Measurements from ENCODE around the gene HTT. TPM values are rescaled to one million over a fixed set of nuclear protein-coding genes. Genes with fewer than 3 reads are reported as not detected.

HTT gene
- total RNA-seq, 2 donors from 2014 or later = 51.0 to 55.5 TPM

- peaks cover 14% of the 10 kb centered on the region for H3K27me3 ChIP-seq
- no peak overlapping the region for H3K9ac ChIP-seq (ENCODE audit: low read depth in 2 of 2, low read length in 2 of 2)
- H3K4me1 ChIP-seq = no peaks in the 10 kb centered on the region
- no peak for DNase-seq
- intact Hi-C loops (cut with DNase I) = no loop called here
- no peak overlapping the region for H3K27ac ChIP-seq
- no peaks in the 10 kb centered on the region for H3K36me3 ChIP-seq
- TF ChIP-seq CTCF (IDR thresholded peaks at IDR 0.05) = no peak
- H3K4me3 ChIP-seq = no peak overlapping the region
- no peaks in the 10 kb centered on the region for H3K9me3 ChIP-seq
These were observed 209.0 kb downstream of the HTT start for GRCh38 chr4:3283483-3283882.

- DNase-seq = peak; percentile 8
- TF ChIP-seq CTCF (IDR thresholded peaks at IDR 0.05) = no peak
These were observed 209.4 kb downstream of the HTT start for GRCh38 chr4:3283916-3284315.

GRCh38 chr4:3284734-3285557 lies 210.5 kb downstream of the HTT start:
- intact Hi-C loops (cut with DNase I) = no loop called here
- DNase-seq = peak; percentile 10
- H3K9ac ChIP-seq (ENCODE audit: low read depth in 2 of 2, low read length in 2 of 2) = no peak overlapping the region
- H3K27ac ChIP-seq = no peak overlapping the region
- no peaks in the 10 kb centered on the region for H3K9me3 ChIP-seq
- H3K4me1 ChIP-seq = no peaks in the 10 kb centered on the region
- H3K4me3 ChIP-seq = no peak overlapping the region
- TF ChIP-seq CTCF (IDR thresholded peaks at IDR 0.05) = no peak
- H3K27me3 ChIP-seq = peaks cover 14% of the 10 kb centered on the region
- no peaks in the 10 kb centered on the region for H3K36me3 ChIP-seq

More at GRCh38 chr4:3283916-3284315, 209.4 kb downstream of the HTT start:
- Histone ChIP-seq H3K9ac (ENCODE audit: low read depth in 2 of 2, low read length in 2 of 2) (no peak overlapping the region), H3K27ac (no peak overlapping the region), H3K36me3 (no peaks in the 10 kb centered on the region), H3K27me3 (peaks cover 14% of the 10 kb centered on the region), H3K4me1 (no peaks in the 10 kb centered on the region), H3K4me3 (no peak overlapping the region), H3K9me3 (no peaks in the 10 kb centered on the region)
- intact Hi-C loops (cut with DNase I) = no loop called here

GRCh38 chr4:3285558-3286334 lies 211.3 kb downstream of the HTT start:
- intact Hi-C loops (cut with DNase I) = no loop called here
- no peaks in the 10 kb centered on the region for H3K9me3 ChIP-seq
- H3K4me1 ChIP-seq = no peaks in the 10 kb centered on the region
- no peak overlapping the region for H3K4me3 ChIP-seq
- H3K27ac ChIP-seq = no peak overlapping the region
- DNase-seq = no peak
- H3K27me3 ChIP-seq = peaks cover 14% of the 10 kb centered on the region
- H3K36me3 ChIP-seq = no peaks in the 10 kb centered on the region
- H3K9ac ChIP-seq (ENCODE audit: low read depth in 2 of 2, low read length in 2 of 2) = peak overlapping the region in 1 of 2 donors; percentile 35
- TF ChIP-seq CTCF (IDR thresholded peaks at IDR 0.05) = no peak

GRCh38 chr4:3286335-3287175 lies 212.1 kb downstream of the HTT start:
- peaks cover 14% of the 10 kb centered on the region for H3K27me3 ChIP-seq
- H3K27ac ChIP-seq = no peak overlapping the region
- TF ChIP-seq CTCF (IDR thresholded peaks at IDR 0.05) = no peak
- H3K4me1 ChIP-seq = peaks cover 2% of the 10 kb centered on the region
- no peaks in the 10 kb centered on the region for H3K9me3 ChIP-seq
- intact Hi-C loops (cut with DNase I) = no loop called here
- DNase-seq = no peak
- H3K9ac ChIP-seq (ENCODE audit: low read depth in 2 of 2, low read length in 2 of 2) = no peak overlapping the region
- H3K4me3 ChIP-seq = no peak overlapping the region
- no peaks in the 10 kb centered on the region for H3K36me3 ChIP-seq
